Measurements from ENCODE around the gene ATP5F1D. TPM values are rescaled to one million over a fixed set of nuclear protein-coding genes. Genes with fewer than 3 reads are reported as not detected.
A peak's percentile ranks its signal among the peaks of the same experiment; 100 is the strongest.

The ATP5F1D gene
- total and polyA plus RNA-seq, 2 donors (not counting 3 experiments of a cell fraction or from before 2014, with no cell fraction given) = 167 to 192 TPM

- POLR2A ChIA-PET = no interaction called here
- BruUV-seq (replicated peaks) = no TSS peak
- intact Hi-C loops (cut with micrococcal nuclease) (no loop called here), dilution Hi-C loops (cut with MboI; ENCODE audit: extremely low pct_ligation_motif_present, low sequenced_read_pairs) (no loop called here)
- Histone ChIP-seq H2AFZ (ENCODE audit: low read depth, low read length) (no peak overlapping the region), H3K9me1 (replicated peaks; ENCODE audit: control insufficient read depth, extremely low read depth, insufficient read depth, low read length) (no peaks in the 10 kb centered on the region), H3K79me2 (ENCODE audit: control insufficient read depth, insufficient read depth, low read length) (peaks cover 48% of the 10 kb centered on the region), H3K27ac (ENCODE audit: insufficient read depth, low read depth, low read length) (no peak overlapping the region), H3K27me3 (ENCODE audit: control insufficient read depth in 2 of 2, insufficient read depth in 2 of 2, low read length in 2 of 2) (no peaks in the 10 kb centered on the region), H3K9me3 (replicated peaks; ENCODE audit: control insufficient read depth, insufficient read depth, low read length) (no peaks in the 10 kb centered on the region), H3K4me3 (replicated peaks in 1 of 3; ENCODE audit: insufficient read depth in 1 of 3, low read depth in 1 of 3, low read length in 3 of 3) (no peak overlapping the region), H3K36me3 (ENCODE audit: control insufficient read depth in 2 of 2, extremely low read depth in 1 of 2, insufficient read depth in 2 of 2, low read length in 2 of 2) (peaks cover 23 to 34% of the 10 kb centered on the region in 2 experiments), H3K4me2 (ENCODE audit: insufficient read depth, low read length) (no peak overlapping the region), H3K4me1 (ENCODE audit: control insufficient read depth, extremely low read depth, insufficient read depth, low read length) (peaks cover 42% of the 10 kb centered on the region), H3K9ac (replicated peaks; ENCODE audit: extremely low read depth, insufficient read depth, low read length) (no peak overlapping the region), H4K20me1 (replicated peaks; ENCODE audit: control insufficient read depth, extremely low read depth, insufficient read depth, low read length) (no peaks in the 10 kb centered on the region)
- FAIRE-seq (no peak), DNase-seq (ENCODE audit: low read depth, low spot score) (no peak)
- TF ChIP-seq POLR2A (IDR thresholded peaks at IDR 0.05; ENCODE audit: low read depth, low read length) (peak; percentile 31), EZH2 (IDR thresholded peaks at IDR 0.05; ENCODE audit: borderline replicate concordance, low read depth, low read length, severe bottlenecking) (no peak)
- CTCF ChIA-PET = interaction anchor here (0.5 to 3.9 kb wide), 2 partner anchors 27 to 100 kb away, joined by 3 to 42 read pairs; no protein-coding TSS in a partner anchor
Measured at GRCh38 chr19:1271528-1272422, 30.2 kb downstream of the ATP5F1D start.

GRCh38 chr19:1272423-1273262 lies 31.1 kb downstream of the ATP5F1D start:
- ChIA-PET CTCF (interaction anchor here (0.5 to 3.9 kb wide), 2 partner anchors 28 to 99 kb away, joined by 3 to 42 read pairs; no protein-coding TSS in a partner anchor), POLR2A (no interaction called here)
- Histone ChIP-seq H3K79me2 (ENCODE audit: control insufficient read depth, insufficient read depth, low read length) (peaks cover 48% of the 10 kb centered on the region), H3K4me2 (ENCODE audit: insufficient read depth, low read length) (no peak overlapping the region), H3K9ac (replicated peaks; ENCODE audit: extremely low read depth, insufficient read depth, low read length) (no peak overlapping the region), H4K20me1 (replicated peaks; ENCODE audit: control insufficient read depth, extremely low read depth, insufficient read depth, low read length) (no peaks in the 10 kb centered on the region), H3K9me3 (replicated peaks; ENCODE audit: control insufficient read depth, insufficient read depth, low read length) (no peaks in the 10 kb centered on the region), H2AFZ (ENCODE audit: low read depth, low read length) (no peak overlapping the region), H3K27ac (ENCODE audit: insufficient read depth, low read depth, low read length) (no peak overlapping the region), H3K9me1 (replicated peaks; ENCODE audit: control insufficient read depth, extremely low read depth, insufficient read depth, low read length) (no peaks in the 10 kb centered on the region), H3K36me3 (ENCODE audit: control insufficient read depth in 2 of 2, extremely low read depth in 1 of 2, insufficient read depth in 2 of 2, low read length in 2 of 2) (peaks cover 23 to 34% of the 10 kb centered on the region in 2 experiments), H3K4me1 (ENCODE audit: control insufficient read depth, extremely low read depth, insufficient read depth, low read length) (peaks cover 39% of the 10 kb centered on the region), H3K4me3 (replicated peaks in 1 of 3; ENCODE audit: insufficient read depth in 1 of 3, low read depth in 1 of 3, low read length in 3 of 3) (no peak overlapping the region), H3K27me3 (ENCODE audit: control insufficient read depth in 2 of 2, insufficient read depth in 2 of 2, low read length in 2 of 2) (no peaks in the 10 kb centered on the region)
- TSS peak; percentile 1 for BruUV-seq (replicated peaks)
- TF ChIP-seq MAX (IDR thresholded peaks at IDR 0.05; ENCODE audit: insufficient read depth, insufficient read length) = no peak
- TF ChIP-seq JUN (IDR thresholded peaks at IDR 0.05; ENCODE audit: borderline replicate concordance, insufficient read depth, insufficient read length, low read depth) = no peak
- no peak for TF ChIP-seq GATA2 (IDR thresholded peaks at IDR 0.05; ENCODE audit: insufficient read depth, insufficient read length, low read depth, low read length)
- TF ChIP-seq POLR2A (IDR thresholded peaks at IDR 0.05; ENCODE audit: low read depth, low read length) = no peak
- TF ChIP-seq MYC (IDR thresholded peaks at IDR 0.05; ENCODE audit: low read depth, low read length) = no peak
- TF ChIP-seq FOS (IDR thresholded peaks at IDR 0.05; ENCODE audit: borderline replicate concordance, insufficient read depth, low read length) = no peak
- no peak for TF ChIP-seq POLR2AphosphoS5 (IDR thresholded peaks at IDR 0.05; ENCODE audit: insufficient read depth, low read depth, low read length)
- FAIRE-seq (no peak), DNase-seq (ENCODE audit: low read depth, low spot score) (no peak)
- intact Hi-C loops (cut with micrococcal nuclease) = no loop called here
- dilution Hi-C loops (cut with MboI; ENCODE audit: extremely low pct_ligation_motif_present, low sequenced_read_pairs) = no loop called here

Measured in endothelial cell of umbilical vein (primary cell).